MM.1S (cell line): ENCODE data around the gene ETNPPL.
A peak's percentile ranks its signal among the peaks of the same experiment; 100 is the strongest.

Source experiments
- DNase-seq: peaks from one replicate; pipeline ENCODE4 v3.0.0-alpha.2; 2015
- H2AFZ ChIP-seq: fragments of 300-600 bp; sonication (generic); 2 replicates; pipeline ENCODE4 v1.6.0; 2016; ENCODE audit warnings: antibody characterized with exemption, low read length
- H3F3A ChIP-seq: fragments of 300-600 bp; sonication (generic); 2 replicates; pipeline ENCODE4 v1.6.1; 2016; ENCODE audit warnings: mild to moderate bottlenecking, antibody characterized with exemption, low read length, moderate library complexity, mixed read lengths; ENCODE audit not compliant: insufficient read depth
- H3K27ac ChIP-seq: fragments of 300-600 bp; sonication (generic); 2 replicates; pipeline ENCODE4 v1.5.1; 2016; ENCODE audit warnings: mild to moderate bottlenecking, low read length
- H3K27me3 ChIP-seq: fragments of 300-600 bp; sonication (generic); replicated peaks from 2 replicates; pipeline ENCODE4 v1.6.0; 2016; ENCODE audit warnings: low read length; ENCODE audit not compliant: insufficient read depth
- H3K36me3 ChIP-seq: fragments of 300-600 bp; sonication (generic); replicated peaks from 2 replicates; pipeline ENCODE4 v1.6.1; 2016; ENCODE audit warnings: mild to moderate bottlenecking, low read length, mixed read lengths; ENCODE audit not compliant: insufficient read depth
- H3K4me1 ChIP-seq: fragments of 300-600 bp; sonication (generic); 2 replicates; pipeline ENCODE4 v1.6.1; 2016; ENCODE audit warnings: low read length, mixed read lengths
- H3K4me2 ChIP-seq: fragments of 300-600 bp; sonication (generic); 2 replicates; pipeline ENCODE4 v1.6.0; 2016; ENCODE audit warnings: low read depth, low read length
- H3K4me3 ChIP-seq: fragments of 300-600 bp; sonication (generic); 2 replicates; pipeline ENCODE4 v1.5.1; 2016; ENCODE audit warnings: low read length, mixed read lengths
- H3K79me2 ChIP-seq: fragments of 300-600 bp; sonication (generic); 2 replicates; pipeline ENCODE4 v1.6.1; 2016; ENCODE audit warnings: mixed run types, low read length, mixed read lengths
- H3K9ac ChIP-seq: fragments of 300-600 bp; sonication (generic); 2 replicates; pipeline ENCODE4 v1.6.1; 2016; ENCODE audit warnings: low read length, mixed read lengths
- H3K9me2 ChIP-seq: fragments of 300-600 bp; sonication (generic); replicated peaks from 2 replicates; pipeline ENCODE4 v1.6.1; 2016; ENCODE audit warnings: mild to moderate bottlenecking, low read length, mixed read lengths; ENCODE audit not compliant: insufficient read depth
- H3K9me3 ChIP-seq: fragments of 300-600 bp; sonication (generic); replicated peaks from 2 replicates; pipeline ENCODE4 v1.6.1; 2016; ENCODE audit warnings: mild to moderate bottlenecking, low read length, mixed read lengths; ENCODE audit not compliant: insufficient read depth
- H4K20me1 ChIP-seq: fragments of 300-600 bp; sonication (generic); 2 replicates; pipeline ENCODE4 v1.6.1; 2016; ENCODE audit warnings: mild to moderate bottlenecking, low read length, moderate library complexity, mixed read lengths; ENCODE audit not compliant: insufficient read depth
- CTCF ChIP-seq: fragments of 300-600 bp; sonication (generic); IDR thresholded peaks from 2 replicates; pipeline ENCODE4 v1.5.1; 2016; ENCODE audit warnings: antibody characterized with exemption, low read length, mixed read lengths
- EZH2 ChIP-seq: fragments of 300-600 bp; sonication (generic); optimal IDR thresholded peaks from 2 replicates; pipeline ENCODE3; 2017; ENCODE audit warnings: low read depth, mild to moderate bottlenecking, antibody characterized with exemption, low read length, mixed read lengths
- EZH2phosphoT487 ChIP-seq: fragments of 300-600 bp; sonication (generic); IDR thresholded peaks from 2 replicates; pipeline ENCODE4 v1.6.1; 2018; ENCODE audit warnings: antibody characterized with exemption, low read length

Gene ETNPPL

GRCh38 chr4:108763226-108763593 is 357 bp upstream of the ETNPPL start:
- Histone ChIP-seq H3K79me2 (no peaks in the 10 kb centered on the region), H2AFZ (peak overlapping the region; percentile 97), H3K9me3 (no peaks in the 10 kb centered on the region), H3K27me3 (no peaks in the 10 kb centered on the region), H4K20me1 (no peaks in the 10 kb centered on the region), H3K9ac (no peak overlapping the region; the same call in 1 of the 2 replicates), H3K9me2 (no peaks in the 10 kb centered on the region), H3K4me3 (peak overlapping the region; percentile 91), H3K36me3 (no peaks in the 10 kb centered on the region), H3K27ac (no peak overlapping the region), H3K4me1 (no peaks in the 10 kb centered on the region), H3K4me2 (peak overlapping the region; percentile 92), H3F3A (no peaks in the 10 kb centered on the region)
- TF ChIP-seq EZH2phosphoT487 (no peak), EZH2 (no peak), CTCF (no peak)
- DNase-seq: no peak

- Histone ChIP-seq H2AFZ (no peak overlapping the region), H3K27ac (no peak overlapping the region), H3K36me3 (no peaks in the 10 kb centered on the region), H3K9me3 (no peaks in the 10 kb centered on the region), H3F3A (no peaks in the 10 kb centered on the region), H3K4me2 (no peak overlapping the region), H3K9ac (no peak overlapping the region), H3K27me3 (no peaks in the 10 kb centered on the region), H3K79me2 (no peaks in the 10 kb centered on the region), H4K20me1 (no peaks in the 10 kb centered on the region), H3K4me3 (no peak overlapping the region), H3K9me2 (no peaks in the 10 kb centered on the region), H3K4me1 (no peaks in the 10 kb centered on the region)
- no peak for DNase-seq
- TF ChIP-seq CTCF: no peak
- no peak for TF ChIP-seq EZH2phosphoT487
- TF ChIP-seq EZH2: no peak
These were observed 4.4 kb downstream of the ETNPPL start for GRCh38 chr4:108758498-108758897.

GRCh38 chr4:108754327-108754726 is 8.5 kb downstream of the ETNPPL start:
- no peaks in the 10 kb centered on the region for H3K9me2 ChIP-seq
- no peak overlapping the region for H3K27ac ChIP-seq
- no peak overlapping the region for H2AFZ ChIP-seq
- no peak overlapping the region for H3K4me3 ChIP-seq
- no peaks in the 10 kb centered on the region for H3K9me3 ChIP-seq
- H3K4me1 ChIP-seq: no peaks in the 10 kb centered on the region
- no peaks in the 10 kb centered on the region for H3K79me2 ChIP-seq
- no peaks in the 10 kb centered on the region for H4K20me1 ChIP-seq
- DNase-seq: no peak
- H3F3A ChIP-seq: no peaks in the 10 kb centered on the region
- TF ChIP-seq EZH2phosphoT487 (no peak), EZH2 (no peak), CTCF (no peak)
- no peaks in the 10 kb centered on the region for H3K27me3 ChIP-seq
- no peak overlapping the region for H3K9ac ChIP-seq
- H3K36me3 ChIP-seq: no peaks in the 10 kb centered on the region
- no peak overlapping the region for H3K4me2 ChIP-seq
